ENCODE measurements around the gene NFYC. TPM values are rescaled to one million over a fixed set of nuclear protein-coding genes. Genes with fewer than 3 reads are reported as not detected.
A peak's percentile ranks its signal among the peaks of the same experiment; 100 is the strongest.

NFYC gene
- total RNA-seq, 1 donor, result 24.2 TPM

- H3K4me3 ChIP-seq (ENCODE audit: insufficient read depth, low read length), result no peak overlapping the region
- no peak for DNase-seq (ENCODE audit: insufficient read length, low spot score, missing footprints)
- H3K36me3 ChIP-seq (ENCODE audit: insufficient read depth, low read length), result no peaks in the 10 kb centered on the region
- no peak overlapping the region for H3K27ac ChIP-seq (ENCODE audit: low read depth, low read length)
- no peak overlapping the region for H2AFZ ChIP-seq (ENCODE audit: low read length)
- no peaks in the 10 kb centered on the region for H3K27me3 ChIP-seq (ENCODE audit: insufficient read depth, low read length)
- peaks cover 2% of the 10 kb centered on the region for H3K4me1 ChIP-seq (ENCODE audit: insufficient read depth, low read length)
- H3K79me2 ChIP-seq (ENCODE audit: insufficient read depth, low read length), result peaks cover 63% of the 10 kb centered on the region
- H4K20me1 ChIP-seq (ENCODE audit: insufficient read depth, low read length), result peaks cover 9% of the 10 kb centered on the region
- no peak overlapping the region for H3K4me2 ChIP-seq (ENCODE audit: insufficient read depth, low read length)
- no peak for TF ChIP-seq CTCF (IDR thresholded peaks at IDR 0.05; ENCODE audit: extremely low read depth, low read depth, low read length)
- H3K9me3 ChIP-seq (ENCODE audit: low read depth, low read length), result no peaks in the 10 kb centered on the region
Observed at GRCh38 chr1:40732756-40733301, 41.3 kb downstream of the NFYC start.

GRCh38 chr1:40734882-40735628 lies 43.6 kb downstream of the NFYC start:
- H2AFZ ChIP-seq (ENCODE audit: low read length), result no peak overlapping the region
- H3K4me2 ChIP-seq (ENCODE audit: insufficient read depth, low read length), result no peak overlapping the region
- H3K27ac ChIP-seq (ENCODE audit: low read depth, low read length), result no peak overlapping the region
- no peaks in the 10 kb centered on the region for H3K9me3 ChIP-seq (ENCODE audit: low read depth, low read length)
- no peak for TF ChIP-seq CTCF (IDR thresholded peaks at IDR 0.05; ENCODE audit: extremely low read depth, low read depth, low read length)
- H3K4me1 ChIP-seq (ENCODE audit: insufficient read depth, low read length), result no peaks in the 10 kb centered on the region
- H4K20me1 ChIP-seq (ENCODE audit: insufficient read depth, low read length), result peaks cover 9% of the 10 kb centered on the region
- H3K4me3 ChIP-seq (ENCODE audit: insufficient read depth, low read length), result no peak overlapping the region
- peaks cover 49% of the 10 kb centered on the region for H3K79me2 ChIP-seq (ENCODE audit: insufficient read depth, low read length)
- H3K27me3 ChIP-seq (ENCODE audit: insufficient read depth, low read length), result no peaks in the 10 kb centered on the region
- no peak for DNase-seq (ENCODE audit: insufficient read length, low spot score, missing footprints)
- H3K36me3 ChIP-seq (ENCODE audit: insufficient read depth, low read length), result peaks cover 13% of the 10 kb centered on the region

- peaks cover 9% of the 10 kb centered on the region for H4K20me1 ChIP-seq (ENCODE audit: insufficient read depth, low read length)
- H3K4me1 ChIP-seq (ENCODE audit: insufficient read depth, low read length), result no peaks in the 10 kb centered on the region
- DNase-seq (ENCODE audit: insufficient read length, low spot score, missing footprints), result peak; percentile 78
- H3K79me2 ChIP-seq (ENCODE audit: insufficient read depth, low read length), result peaks cover 42% of the 10 kb centered on the region
- no peak for TF ChIP-seq CTCF (IDR thresholded peaks at IDR 0.05; ENCODE audit: extremely low read depth, low read depth, low read length)
- peaks cover 19% of the 10 kb centered on the region for H3K36me3 ChIP-seq (ENCODE audit: insufficient read depth, low read length)
- no peak overlapping the region for H2AFZ ChIP-seq (ENCODE audit: low read length)
- peak overlapping the region; percentile 53 for H3K27ac ChIP-seq (ENCODE audit: low read depth, low read length)
- H3K9me3 ChIP-seq (ENCODE audit: low read depth, low read length), result no peaks in the 10 kb centered on the region
- H3K4me2 ChIP-seq (ENCODE audit: insufficient read depth, low read length), result no peak overlapping the region
- no peak overlapping the region for H3K4me3 ChIP-seq (ENCODE audit: insufficient read depth, low read length)
- no peaks in the 10 kb centered on the region for H3K27me3 ChIP-seq (ENCODE audit: insufficient read depth, low read length)
Observed at GRCh38 chr1:40736085-40736531, 44.6 kb downstream of the NFYC start.

GRCh38 chr1:40738831-40739230 lies 47.3 kb downstream of the NFYC start:
- no peak for DNase-seq (ENCODE audit: insufficient read length, low spot score, missing footprints)

More at GRCh38 chr1:40738831-40739230, 47.3 kb downstream of the NFYC start:
- Histone ChIP-seq H3K27me3 (ENCODE audit: insufficient read depth, low read length) (no peaks in the 10 kb centered on the region), H3K79me2 (ENCODE audit: insufficient read depth, low read length) (peaks cover 32% of the 10 kb centered on the region), H3K4me1 (ENCODE audit: insufficient read depth, low read length) (no peaks in the 10 kb centered on the region), H3K27ac (ENCODE audit: low read depth, low read length) (no peak overlapping the region), H3K4me2 (ENCODE audit: insufficient read depth, low read length) (no peak overlapping the region), H3K9me3 (ENCODE audit: low read depth, low read length) (no peaks in the 10 kb centered on the region), H3K4me3 (ENCODE audit: insufficient read depth, low read length) (no peak overlapping the region), H4K20me1 (ENCODE audit: insufficient read depth, low read length) (peaks cover 5% of the 10 kb centered on the region), H2AFZ (ENCODE audit: low read length) (no peak overlapping the region), H3K36me3 (ENCODE audit: insufficient read depth, low read length) (peaks cover 31% of the 10 kb centered on the region)
- TF ChIP-seq CTCF (IDR thresholded peaks at IDR 0.05; ENCODE audit: extremely low read depth, low read depth, low read length), result no peak
